ENCODE measurements around the gene EIF3C. TPM values are rescaled to one million over a fixed set of nuclear protein-coding genes. Genes with fewer than 3 reads are reported as not detected.
A peak's percentile ranks its signal among the peaks of the same experiment; 100 is the strongest.
"Not testable (repeated sequence)": the region's sequence is repeated elsewhere in the genome, so short reads cannot be mapped to it uniquely, and the experiment has no call there.

EIF3C gene
- total RNA-seq, 1 experiment from 2014 or later = 369 TPM

DNA sequence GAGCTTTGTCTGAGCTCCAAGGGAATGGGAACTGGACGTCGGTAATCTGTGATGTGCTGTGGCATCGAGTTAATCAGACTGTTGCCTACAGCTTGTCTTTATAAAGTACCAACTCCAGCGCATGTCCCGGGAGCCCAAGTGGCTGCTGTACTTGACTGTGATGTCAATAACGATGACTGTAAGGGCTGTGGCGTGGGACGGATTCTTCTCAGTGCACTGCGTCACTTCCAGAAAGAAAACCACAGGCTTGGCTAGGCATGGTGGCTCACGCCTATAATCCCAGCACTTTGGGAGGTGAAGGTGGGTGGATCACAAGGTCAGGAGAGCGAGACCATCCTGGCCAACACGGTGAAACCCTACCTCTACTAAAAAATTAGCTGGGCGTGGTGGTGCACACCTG, 21.8 kb upstream of the EIF3C start:
- H3K36me3 ChIP-seq (ENCODE audit: low read depth, low read length); DNase-seq; BruUV-seq (replicated peaks); H3K4me3 ChIP-seq (ENCODE audit: low read length); H3K9me2 ChIP-seq (replicated peaks; ENCODE audit: low read length); CTCF ChIA-PET; H3F3A ChIP-seq (ENCODE audit: low read length, unreplicated experiment); H3K4me1 ChIP-seq (ENCODE audit: insufficient read depth, low read length); POLR2A ChIA-PET (ENCODE audit: unreplicated experiment); H3K79me2 ChIP-seq (ENCODE audit: low read length); H3K9me3 ChIP-seq (ENCODE audit: low read length); H2AFZ ChIP-seq (ENCODE audit: low read length); H3K27ac ChIP-seq (ENCODE audit: low read length); H3K9ac ChIP-seq (ENCODE audit: low read length); H3K4me2 ChIP-seq (ENCODE audit: low read length); H4K20me1 ChIP-seq (ENCODE audit: low read length); intact Hi-C loops (cut with micrococcal nuclease); H3K27me3 ChIP-seq (ENCODE audit: low read length): not testable (repeated sequence)
- ATAC-seq = peak; percentile 18; the same call in 1 of the 2 replicates

DNA sequence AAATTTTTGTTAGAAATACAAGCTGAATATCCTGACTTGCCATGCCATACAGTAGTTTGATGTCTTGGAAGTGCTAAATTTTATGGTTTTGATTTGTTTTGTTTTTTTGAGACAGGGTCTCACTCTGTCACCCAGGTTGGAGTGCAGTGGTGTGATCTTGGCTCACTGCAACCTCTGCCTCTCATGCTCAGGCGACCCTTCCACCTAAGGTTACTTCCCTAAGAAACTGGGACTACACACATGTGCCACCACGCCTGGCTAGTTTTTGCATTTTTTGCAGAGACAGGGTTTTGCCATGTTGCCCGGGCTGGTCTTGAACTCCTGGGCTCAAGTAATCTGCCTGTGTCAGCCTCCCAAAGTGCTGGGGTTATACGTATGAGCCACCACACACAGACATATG, 19.5 kb upstream of the EIF3C start:
- H3K4me2 ChIP-seq (ENCODE audit: low read length); H3K9ac ChIP-seq (ENCODE audit: low read length); DNase-seq; H3K9me3 ChIP-seq (ENCODE audit: low read length); H3K4me3 ChIP-seq (ENCODE audit: low read length); ATAC-seq; H3K27ac ChIP-seq (ENCODE audit: low read length); H3K27me3 ChIP-seq (ENCODE audit: low read length); CTCF ChIA-PET; H3F3A ChIP-seq (ENCODE audit: low read length, unreplicated experiment); H3K4me1 ChIP-seq (ENCODE audit: insufficient read depth, low read length); BruUV-seq (replicated peaks); H2AFZ ChIP-seq (ENCODE audit: low read length); H3K9me2 ChIP-seq (replicated peaks; ENCODE audit: low read length); H4K20me1 ChIP-seq (ENCODE audit: low read length); H3K79me2 ChIP-seq (ENCODE audit: low read length); POLR2A ChIA-PET (ENCODE audit: unreplicated experiment); intact Hi-C loops (cut with micrococcal nuclease); H3K36me3 ChIP-seq (ENCODE audit: low read depth, low read length): not testable (repeated sequence)

DNA sequence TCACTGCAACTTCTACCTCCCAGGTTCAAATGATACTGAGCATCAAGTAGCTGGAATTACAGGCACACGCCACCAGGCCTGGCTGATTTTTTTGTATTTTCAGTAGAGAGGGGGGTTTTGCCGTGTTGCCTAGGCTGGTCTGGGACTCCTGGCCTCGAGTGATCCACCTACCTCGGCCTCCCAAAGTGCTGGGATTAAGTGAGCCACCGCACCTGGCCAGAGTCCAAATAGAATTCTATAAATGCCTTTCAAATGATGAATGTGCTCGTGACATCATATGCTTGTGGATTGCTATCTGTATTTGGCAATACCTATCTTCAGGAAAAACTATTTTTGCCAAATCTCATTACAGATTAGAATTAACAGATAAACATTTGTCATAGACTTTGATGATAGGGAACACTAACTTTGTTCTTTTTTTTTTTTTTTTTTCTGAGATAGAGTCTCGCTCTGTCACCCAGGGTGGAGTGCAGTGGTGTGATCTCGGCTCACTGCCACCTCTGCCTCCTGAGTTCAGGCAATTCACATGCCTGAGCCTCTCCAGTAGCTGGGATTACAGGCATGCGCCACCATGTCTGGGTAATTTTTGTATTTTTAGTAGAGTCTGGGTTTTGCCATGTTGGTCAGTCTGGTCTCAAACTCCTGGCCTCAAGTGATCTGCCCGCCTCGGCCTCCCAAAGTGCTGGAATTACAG, 17.9 kb upstream of the EIF3C start:
- H3K4me2 ChIP-seq (ENCODE audit: low read length); H3K9me3 ChIP-seq (ENCODE audit: low read length); H3F3A ChIP-seq (ENCODE audit: low read length, unreplicated experiment); BruUV-seq (replicated peaks); H3K27ac ChIP-seq (ENCODE audit: low read length); intact Hi-C loops (cut with micrococcal nuclease); H3K79me2 ChIP-seq (ENCODE audit: low read length); DNase-seq; H3K4me1 ChIP-seq (ENCODE audit: insufficient read depth, low read length); CTCF ChIA-PET; H3K9ac ChIP-seq (ENCODE audit: low read length); H3K27me3 ChIP-seq (ENCODE audit: low read length); H3K4me3 ChIP-seq (ENCODE audit: low read length); H3K9me2 ChIP-seq (replicated peaks; ENCODE audit: low read length); H3K36me3 ChIP-seq (ENCODE audit: low read depth, low read length); H2AFZ ChIP-seq (ENCODE audit: low read length); POLR2A ChIA-PET (ENCODE audit: unreplicated experiment); H4K20me1 ChIP-seq (ENCODE audit: low read length): not testable (repeated sequence)
- peak; percentile 56 for ATAC-seq

DNA sequence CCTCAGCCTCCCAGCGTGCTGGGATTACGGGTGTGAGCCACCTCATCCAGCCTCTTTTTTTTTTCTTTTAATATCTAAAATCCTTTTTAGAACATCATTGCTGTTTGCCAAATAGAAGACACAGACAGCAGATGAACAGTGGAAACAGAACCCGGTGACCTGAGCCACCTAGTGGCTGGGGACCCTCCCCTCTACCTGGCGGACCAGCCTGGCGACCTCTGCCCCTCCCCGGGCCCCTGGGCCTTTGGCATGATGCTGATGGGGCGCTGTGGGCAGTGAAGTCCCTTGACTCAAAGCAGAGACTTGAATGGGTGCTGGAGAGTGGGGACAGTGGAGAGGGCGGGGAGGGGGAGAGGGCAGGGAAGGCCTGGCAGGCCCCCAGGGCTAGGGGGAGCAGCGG, 11.5 kb upstream of the EIF3C start:
- H2AFZ ChIP-seq (ENCODE audit: low read length); H3K36me3 ChIP-seq (ENCODE audit: low read depth, low read length); H3K9me2 ChIP-seq (replicated peaks; ENCODE audit: low read length); H3K4me3 ChIP-seq (ENCODE audit: low read length); DNase-seq; H3K79me2 ChIP-seq (ENCODE audit: low read length); H3K4me1 ChIP-seq (ENCODE audit: insufficient read depth, low read length); intact Hi-C loops (cut with micrococcal nuclease); POLR2A ChIA-PET (ENCODE audit: unreplicated experiment); ATAC-seq; H3K4me2 ChIP-seq (ENCODE audit: low read length); H3K27ac ChIP-seq (ENCODE audit: low read length); H3K9ac ChIP-seq (ENCODE audit: low read length); CTCF ChIA-PET; H3F3A ChIP-seq (ENCODE audit: low read length, unreplicated experiment); H4K20me1 ChIP-seq (ENCODE audit: low read length); BruUV-seq (replicated peaks); H3K9me3 ChIP-seq (ENCODE audit: low read length); H3K27me3 ChIP-seq (ENCODE audit: low read length): not testable (repeated sequence)

DNA sequence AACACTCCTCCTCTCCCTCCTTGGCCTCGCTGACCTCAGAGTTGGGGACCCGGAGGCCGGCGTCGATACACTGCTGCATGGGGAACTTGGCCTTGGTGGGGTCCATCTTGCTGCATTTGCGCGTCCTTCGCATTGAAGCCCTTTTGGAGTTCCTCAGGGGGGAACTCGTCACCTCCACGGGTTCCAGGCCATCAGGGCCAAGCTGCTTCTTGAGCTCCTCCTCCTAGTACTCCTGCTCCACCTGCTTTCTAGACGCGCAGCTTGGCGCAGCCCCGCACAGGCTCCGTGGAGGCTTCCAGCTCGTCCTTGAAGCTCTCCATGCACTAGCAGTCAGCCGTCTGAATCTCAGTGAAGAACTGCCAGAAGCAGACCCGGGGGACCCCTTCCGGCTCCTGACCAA, 10.9 kb upstream of the EIF3C start:
- H3K9me2 ChIP-seq (replicated peaks; ENCODE audit: low read length); H3K27me3 ChIP-seq (ENCODE audit: low read length); CTCF ChIA-PET; H3K9ac ChIP-seq (ENCODE audit: low read length); H3K4me1 ChIP-seq (ENCODE audit: insufficient read depth, low read length); H3K4me2 ChIP-seq (ENCODE audit: low read length); intact Hi-C loops (cut with micrococcal nuclease); H3K4me3 ChIP-seq (ENCODE audit: low read length); H3K36me3 ChIP-seq (ENCODE audit: low read depth, low read length); H3K79me2 ChIP-seq (ENCODE audit: low read length); H3F3A ChIP-seq (ENCODE audit: low read length, unreplicated experiment); BruUV-seq (replicated peaks); H3K9me3 ChIP-seq (ENCODE audit: low read length); DNase-seq; H2AFZ ChIP-seq (ENCODE audit: low read length); ATAC-seq; H4K20me1 ChIP-seq (ENCODE audit: low read length); H3K27ac ChIP-seq (ENCODE audit: low read length); POLR2A ChIA-PET (ENCODE audit: unreplicated experiment): not testable (repeated sequence)

DNA sequence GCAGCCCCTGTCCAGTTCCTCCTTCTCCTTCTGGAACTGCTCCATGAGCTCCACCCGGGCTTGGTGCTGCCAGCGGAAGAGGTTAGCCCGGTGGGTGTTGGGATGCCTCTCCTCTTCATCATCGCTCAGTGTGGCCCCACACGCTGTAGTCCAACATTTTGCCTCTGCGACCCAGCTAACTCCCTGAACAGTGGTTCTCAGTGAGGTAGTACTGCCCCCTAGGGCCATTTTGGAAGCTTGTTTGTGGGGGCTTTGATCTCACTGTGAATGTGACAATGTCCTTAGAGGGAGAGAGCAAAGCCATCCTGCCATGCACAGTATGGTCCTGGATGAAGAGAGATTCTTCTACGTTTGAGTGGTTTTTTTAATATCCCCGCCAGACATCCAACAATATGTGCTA, 9.9 kb upstream of the EIF3C start:
- BruUV-seq (replicated peaks); H3F3A ChIP-seq (ENCODE audit: low read length, unreplicated experiment); intact Hi-C loops (cut with micrococcal nuclease); H3K9me2 ChIP-seq (replicated peaks; ENCODE audit: low read length); POLR2A ChIA-PET (ENCODE audit: unreplicated experiment); H3K27me3 ChIP-seq (ENCODE audit: low read length); H3K27ac ChIP-seq (ENCODE audit: low read length); CTCF ChIA-PET; H2AFZ ChIP-seq (ENCODE audit: low read length); H3K79me2 ChIP-seq (ENCODE audit: low read length); H3K4me2 ChIP-seq (ENCODE audit: low read length); H3K9ac ChIP-seq (ENCODE audit: low read length); H3K4me3 ChIP-seq (ENCODE audit: low read length); ATAC-seq; H4K20me1 ChIP-seq (ENCODE audit: low read length); H3K36me3 ChIP-seq (ENCODE audit: low read depth, low read length); DNase-seq; H3K4me1 ChIP-seq (ENCODE audit: insufficient read depth, low read length); H3K9me3 ChIP-seq (ENCODE audit: low read length): not testable (repeated sequence)

DNA sequence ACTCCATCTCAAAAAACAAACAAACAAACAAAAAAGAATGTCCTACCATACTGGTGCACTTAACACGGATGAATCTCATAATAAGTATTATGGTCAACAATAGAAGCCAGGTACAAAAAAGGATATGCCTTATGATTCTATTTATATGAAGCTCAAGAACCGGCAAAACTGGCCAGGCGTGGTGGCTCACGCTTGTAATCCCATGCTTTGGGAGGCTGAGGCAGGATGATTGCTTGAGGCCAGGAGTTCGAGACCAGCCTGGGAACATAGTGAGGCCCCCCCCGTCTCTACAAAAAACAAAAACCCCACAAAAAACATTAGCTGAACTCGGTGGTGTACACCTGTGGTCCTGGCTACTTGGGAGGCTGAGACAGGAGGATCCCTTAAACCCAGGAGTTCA, 7.0 kb upstream of the EIF3C start:
- H3K4me2 ChIP-seq (ENCODE audit: low read length); H3K9ac ChIP-seq (ENCODE audit: low read length); H3K9me3 ChIP-seq (ENCODE audit: low read length); H3K79me2 ChIP-seq (ENCODE audit: low read length); intact Hi-C loops (cut with micrococcal nuclease); ATAC-seq; H2AFZ ChIP-seq (ENCODE audit: low read length); H3K9me2 ChIP-seq (replicated peaks; ENCODE audit: low read length); H3K27ac ChIP-seq (ENCODE audit: low read length); H4K20me1 ChIP-seq (ENCODE audit: low read length); CTCF ChIA-PET; H3K4me3 ChIP-seq (ENCODE audit: low read length); H3F3A ChIP-seq (ENCODE audit: low read length, unreplicated experiment); H3K36me3 ChIP-seq (ENCODE audit: low read depth, low read length); DNase-seq; POLR2A ChIA-PET (ENCODE audit: unreplicated experiment); H3K4me1 ChIP-seq (ENCODE audit: insufficient read depth, low read length); BruUV-seq (replicated peaks); H3K27me3 ChIP-seq (ENCODE audit: low read length): not testable (repeated sequence)

Measured in PC-3 (cell line).